ENCODE data around the gene DYNLT2.

- no peak for TF ChIP-seq POLR2A (IDR thresholded peaks at IDR 0.05)
- no peak for TF ChIP-seq CTCF (IDR thresholded peaks at IDR 0.05)
Observed at GRCh38 chr6:169738204-169738975, 13.0 kb downstream of the DYNLT2 start.

Data from testis (tissue), 2 donors.